K562 (cell line): ENCODE data around the gene GNAL. TPM values are rescaled to one million over a fixed set of nuclear protein-coding genes. Genes with fewer than 3 reads are reported as not detected.
A peak's percentile ranks its signal among the peaks of the same experiment; 100 is the strongest.

Source experiments
- ARID1B ChIP-seq: fragments of 450-650 bp; IDR thresholded peaks from 2 replicates; pipeline ENCODE4 v1.6.1; 2016; ENCODE audit warnings: antibody characterized with exemption, mild to moderate bottlenecking, inconsistent platforms
- ATF2 ChIP-seq: sonication (generic); formaldehyde crosslinking; IDR thresholded peaks from 2 replicates; pipeline ENCODE4 v1.8.1; 2022; ENCODE audit warnings: missing genetic modification reagents
- CBFA2T2 ChIP-seq: fragments of 450-650 bp; conservative IDR thresholded peaks from 2 replicates; pipeline ENCODE4 v1.6.1; 2017; ENCODE audit warnings: mild to moderate bottlenecking
- EP300 ChIP-seq: IDR thresholded peaks from 2 replicates; pipeline ENCODE4 v1.6.1; 2012; ENCODE audit warnings: low read length, improper control_type of control experiment
- FOXM1 ChIP-seq, 2 experiments: fragments of 450-650 bp in 1 of 2; sonication (generic) in 1 of 2; formaldehyde crosslinking in 1 of 2; IDR thresholded peaks; 2 replicates each; pipeline versions ENCODE4 v1.6.1 to v1.9.0; 2017 to 2022; ENCODE audit warnings: low read depth in 2 of 2, mild to moderate bottlenecking in 2 of 2, missing genetic modification reagents in 1 of 2, moderate library complexity in 1 of 2
- GATA2 ChIP-seq: sonication (generic); formaldehyde crosslinking; IDR thresholded peaks from 2 replicates; pipeline ENCODE4 v1.4.0; 2020; ENCODE audit warnings: mild to moderate bottlenecking, missing genetic modification reagents
- IFI16 ChIP-seq: fragments of 250-450 bp; sonication (Bioruptor Pico); IDR thresholded peaks from 2 replicates; pipeline ENCODE4 v2.1.2; 2022; ENCODE audit warnings: mild to moderate bottlenecking, inconsistent platforms
- MLLT1 ChIP-seq, 2 experiments: fragments of 450-650 bp; IDR thresholded peaks; 2 replicates each; pipeline ENCODE4 v1.6.1; 2016
- NCOR1 ChIP-seq: fragments of 450-650 bp; IDR thresholded peaks from 2 replicates; pipeline ENCODE4 v1.6.1; 2016; ENCODE audit warnings: mild to moderate bottlenecking, moderate library complexity
- NRF1 ChIP-seq, 2 experiments: fragments of 450-650 bp; IDR thresholded peaks in 1 of 2; conservative IDR thresholded peaks in 1 of 2; 2 replicates each; pipeline ENCODE4 v1.6.1; 2014; ENCODE audit warnings: mild to moderate bottlenecking in 2 of 2
- POLR3A ChIP-seq: IDR thresholded peaks from 2 replicates; pipeline ENCODE4 v1.6.1; 2011; ENCODE audit warnings: borderline replicate concordance, mild to moderate bottlenecking, moderate library complexity; ENCODE audit not compliant: insufficient read length, insufficient read depth; ENCODE audit errors: extremely low read depth
- RCOR1 ChIP-seq, 2 experiments: IDR thresholded peaks; 2 replicates each; pipeline ENCODE4 v1.6.1; 2012; ENCODE audit warnings: low read depth in 2 of 2, low read length in 2 of 2, borderline replicate concordance in 1 of 2, improper control_type of control experiment in 1 of 2
- SMARCA5 ChIP-seq: fragments of 450-650 bp; IDR thresholded peaks from 2 replicates; pipeline ENCODE4 v1.6.1; 2016
- SMARCE1 ChIP-seq: fragments of 450-650 bp; IDR thresholded peaks from 2 replicates; pipeline ENCODE4 v1.7.1; 2016; ENCODE audit warnings: mild to moderate bottlenecking
- SOX6 ChIP-seq: fragments of 450-650 bp; IDR thresholded peaks from 2 replicates; pipeline ENCODE4 v1.6.1; 2014; ENCODE audit warnings: mild to moderate bottlenecking
- TAL1 ChIP-seq: fragments of 450-650 bp; IDR thresholded peaks from 2 replicates; pipeline ENCODE4 v1.6.1; 2016; ENCODE audit warnings: mild to moderate bottlenecking
- TCF3 ChIP-seq: sonication (generic); formaldehyde crosslinking; IDR thresholded peaks from 2 replicates; pipeline ENCODE4 v1.4.0; 2020; ENCODE audit warnings: mild to moderate bottlenecking, missing genetic modification reagents
- TEAD4 ChIP-seq, 2 experiments: sonication (generic) in 1 of 2; formaldehyde crosslinking in 1 of 2; IDR thresholded peaks; 2 replicates each; pipeline versions ENCODE4 v1.6.1 to v1.8.0; 2012 to 2022; ENCODE audit warnings: borderline replicate concordance in 1 of 2, inconsistent platforms in 1 of 2, low read length in 1 of 2, mild to moderate bottlenecking in 1 of 2, missing genetic modification reagents in 1 of 2
- ZNF23 ChIP-seq: fragments of 250-450 bp; sonication (Bioruptor Pico); IDR thresholded peaks from 2 replicates; pipeline ENCODE4 v1.4.0; 2020; ENCODE audit warnings: mild to moderate bottlenecking
- polyA plus RNA-seq, 8 experiments: library from polyadenylated mRNA; depleted of rRNA in 4 of 8; stranded (reverse) in 5 of 8; unstranded in 3 of 8; fragments of >200 nt; fragmentation: Nextera tagmentation in 2 of 8; fragmentation: Illumina TruSeq in 1 of 8; extraction: Ambion mirVana in 2 of 8; extraction: Trizol in 1 of 8; gene quantifications; 2 replicates each; pipeline versions ENCODE4 v1.2.1 to v1.2.3, GENCODE V29; 2011 to 2014; ENCODE audit warnings: inconsistent platforms in 1 of 8, missing spikeins in 1 of 8
- total RNA-seq, 7 experiments: library from RNA; depleted of rRNA in 6 of 7; stranded (reverse); fragments of >200 nt in 6 of 7; fragmentation: Illumina TruSeq in 2 of 7; extraction: Trizol in 2 of 7; gene quantifications; 2 replicates each; pipeline versions ENCODE4 v1.2.1 to v1.2.3, GENCODE V29; 2011 to 2021; ENCODE audit warnings: low replicate concordance in 1 of 7
- TF ChIP-seq, protein P1 (sequence below): fragments of 450-650 bp; IDR thresholded peaks from 2 replicates; pipeline ENCODE4 v1.6.1; 2018; ENCODE audit not compliant: partially characterized antibody

The GNAL gene
- total and polyA plus RNA-seq, 9 of the 15 experiments (the other 6 are each of a cell fraction or from before 2014, with no cell fraction given): under 0.01 to 0.10 (median 0.01) TPM; not detected in 5

DNA sequence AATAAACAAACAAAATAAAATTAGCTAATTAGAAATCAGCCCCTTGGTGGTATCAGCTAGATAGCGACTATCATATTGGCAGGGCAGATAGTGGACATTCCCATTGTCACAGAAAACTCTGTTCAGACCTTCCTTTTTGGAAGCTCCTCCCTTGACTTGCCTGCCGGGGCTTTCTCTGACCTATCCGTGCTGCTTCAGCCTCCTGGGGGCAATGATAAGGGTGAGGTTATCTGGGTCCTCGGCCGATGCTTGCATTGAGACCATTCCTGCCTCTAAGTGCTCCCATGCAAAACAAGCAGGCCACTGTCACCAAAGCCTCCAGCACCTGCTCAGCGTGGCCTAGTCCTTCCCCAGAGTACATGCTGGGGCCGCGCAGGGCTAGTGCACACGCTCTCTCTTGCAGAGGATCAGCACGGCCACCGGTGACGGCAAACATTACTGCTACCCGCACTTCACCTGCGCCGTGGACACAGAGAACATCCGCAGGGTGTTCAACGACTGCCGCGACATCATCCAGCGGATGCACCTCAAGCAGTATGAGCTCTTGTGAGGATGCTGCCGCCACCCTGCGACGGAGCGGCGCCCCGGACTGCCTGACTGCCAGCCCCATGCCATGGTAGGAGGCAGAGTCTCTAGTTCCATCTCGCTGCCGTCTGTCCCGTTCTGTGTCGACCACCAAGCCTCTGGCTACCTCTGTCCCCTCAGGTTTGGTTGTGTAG lies 191.7 kb downstream of the GNAL start (continued):
- 0 out of 2 replicates have a peak, but pooled peaks have one; percentile 28 for TF ChIP-seq SMARCE1
- no peak for TF ChIP-seq ATF2 (CRISPR knock-in tag)
- TF ChIP-seq ARID1B: peak; percentile 89
- TF ChIP-seq IFI16 (CRISPR knock-in tag): no peak
- TF ChIP-seq NRF1 (conservative IDR thresholded peaks at IDR 0.05 in 1 of 2, IDR thresholded peaks at IDR 0.05 in 1 of 2): peak; percentile 32 to 57; a peak in 2 of 4 replicates
- TF ChIP-seq TEAD4 (IDR thresholded peaks at IDR 0.05; ENCODE audit: low read length): peak; percentile 67
- no peak for TF ChIP-seq TEAD4 (CRISPR knock-in tag; IDR thresholded peaks at IDR 0.05; ENCODE audit: borderline replicate concordance)
- no peak for TF ChIP-seq ZNF23
- TF ChIP-seq, protein P1, sequence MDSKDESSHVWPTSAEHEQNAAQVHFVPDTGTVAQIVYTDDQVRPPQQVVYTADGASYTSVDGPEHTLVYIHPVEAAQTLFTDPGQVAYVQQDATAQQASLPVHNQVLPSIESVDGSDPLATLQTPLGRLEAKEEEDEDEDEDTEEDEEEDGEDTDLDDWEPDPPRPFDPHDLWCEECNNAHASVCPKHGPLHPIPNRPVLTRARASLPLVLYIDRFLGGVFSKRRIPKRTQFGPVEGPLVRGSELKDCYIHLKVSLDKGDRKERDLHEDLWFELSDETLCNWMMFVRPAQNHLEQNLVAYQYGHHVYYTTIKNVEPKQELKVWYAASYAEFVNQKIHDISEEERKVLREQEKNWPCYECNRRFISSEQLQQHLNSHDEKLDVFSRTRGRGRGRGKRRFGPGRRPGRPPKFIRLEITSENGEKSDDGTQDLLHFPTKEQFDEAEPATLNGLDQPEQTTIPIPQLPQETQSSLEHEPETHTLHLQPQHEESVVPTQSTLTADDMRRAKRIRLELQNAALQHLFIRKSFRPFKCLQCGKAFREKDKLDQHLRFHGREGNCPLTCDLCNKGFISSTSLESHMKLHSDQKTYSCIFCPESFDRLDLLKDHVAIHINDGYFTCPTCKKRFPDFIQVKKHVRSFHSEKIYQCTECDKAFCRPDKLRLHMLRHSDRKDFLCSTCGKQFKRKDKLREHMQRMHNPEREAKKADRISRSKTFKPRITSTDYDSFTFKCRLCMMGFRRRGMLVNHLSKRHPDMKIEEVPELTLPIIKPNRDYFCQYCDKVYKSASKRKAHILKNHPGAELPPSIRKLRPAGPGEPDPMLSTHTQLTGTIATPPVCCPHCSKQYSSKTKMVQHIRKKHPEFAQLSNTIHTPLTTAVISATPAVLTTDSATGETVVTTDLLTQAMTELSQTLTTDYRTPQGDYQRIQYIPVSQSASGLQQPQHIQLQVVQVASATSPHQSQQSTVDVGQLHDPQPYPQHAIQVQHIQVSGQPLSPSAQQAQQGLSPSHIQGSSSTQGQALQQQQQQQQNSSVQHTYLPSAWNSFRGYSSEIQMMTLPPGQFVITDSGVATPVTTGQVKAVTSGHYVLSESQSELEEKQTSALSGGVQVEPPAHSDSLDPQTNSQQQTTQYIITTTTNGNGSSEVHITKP: peak; percentile 14
- TF ChIP-seq NCOR1: peak; percentile 65
- TF ChIP-seq SOX6: peak; percentile 86
- TF ChIP-seq POLR3A: no peak
- peak in 1 of 2 experiments; percentile 51; a peak in 2 of 4 replicates for TF ChIP-seq RCOR1 (IDR thresholded peaks at IDR 0.05; ENCODE audit: borderline replicate concordance in 1 of 2, low read depth in 2 of 2, low read length in 2 of 2)
- TF ChIP-seq GATA2 (CRISPR knock-in tag): peak; percentile 35; the same call in 1 of the 2 replicates
- TF ChIP-seq EP300: peak; percentile 37; the same call in 1 of the 2 replicates
- TF ChIP-seq MLLT1 (IDR thresholded peaks at IDR 0.05): peak in 1 of 2 experiments; percentile 64; a peak in 2 of 4 replicates
- peak; percentile 54 for TF ChIP-seq CBFA2T2
- TF ChIP-seq TAL1: peak; percentile 76
- no peak for TF ChIP-seq SMARCA5
- peak; percentile 57 for TF ChIP-seq FOXM1 (IDR thresholded peaks at IDR 0.05; ENCODE audit: low read depth)
- no peak for TF ChIP-seq FOXM1 (CRISPR knock-in tag; IDR thresholded peaks at IDR 0.05; ENCODE audit: low read depth)
- TF ChIP-seq TCF3 (CRISPR knock-in tag): peak; percentile 75
- TF ChIP-seq, all 486 proteins: peak for 25
